HCT116 (cell line): ENCODE results near the gene SECISBP2L. TPM values are rescaled to one million over a fixed set of nuclear protein-coding genes. Genes with fewer than 3 reads are reported as not detected.

Experiments used
- ATAC-seq: fragments of 200-7000 bp; cut with Tn5 transposase; 2 replicates; pipeline ENCODE4 v1.9.1; 2020; ENCODE audit warnings: mild to moderate bottlenecking, moderate library complexity
- BruUV-seq: library from RNA; stranded (reverse); fragments of 400-500 nt; replicated peaks from 2 replicates; lab custom pipeline; 2021; lab: Mats Ljungman, UMichigan
- CTCF ChIA-PET: fragments of 300-600 bp; sonication (Branson Sonifier 250); formaldehyde crosslinking; loops from one replicate; lab custom pipeline; 2021; ENCODE audit warnings: antibody characterized with exemption; lab: Charles Lee
- POLR2A ChIA-PET: fragments of 300-600, 350-600 bp; sonication (Branson Sonifier 250); formaldehyde crosslinking; loops from one replicate; lab custom pipeline; 2021; ENCODE audit warnings: antibody characterized with exemption; lab: Charles Lee
- RAD21 ChIA-PET, 2 experiments: fragments of 300-600 bp; sonication (Branson Sonifier 250); formaldehyde crosslinking; loops; one replicate each; lab custom pipeline; 2023; ENCODE audit warnings: low total read pairs in 2 of 2; ENCODE audit not compliant: uncharacterized antibody in 2 of 2, unreplicated experiment in 2 of 2, low non-redundant PET in 1 of 2; lab: Charles Lee
- DNase-seq: peaks from one replicate; pipeline ENCODE4 v3.0.0-alpha.2; 2010; ENCODE audit warnings: low read depth, low spot score
- H2AFZ ChIP-seq: fragments of 200-600 bp; shearing (Covaris generic), sonication (generic); 2 replicates; pipeline ENCODE4 v1.6.1; 2017; ENCODE audit warnings: low read depth, mixed run types, mixed read lengths, antibody characterized with exemption, low read length; ENCODE audit not compliant: poor library complexity, severe bottlenecking
- H3K27ac ChIP-seq: 2 replicates; pipeline ENCODE4 v1.5.1; 2012; ENCODE audit warnings: low read depth, low read length
- H3K27me3 ChIP-seq: fragments of 200-600 bp; sonication (generic); 2 replicates; pipeline ENCODE4 v1.6.1; 2016; ENCODE audit warnings: mixed run types, low read length, mixed read lengths; ENCODE audit not compliant: insufficient read depth
- H3K36me3 ChIP-seq, 2 experiments: fragments of 200-500 bp in 1 of 2; fragments of 200-600 bp in 1 of 2; sonication (Bioruptor generic) in 1 of 2; sonication (generic) in 1 of 2; 2 replicates each; pipeline versions ENCODE4 v1.5.1 to v1.6.1; 2014 to 2016; ENCODE audit warnings: low read length in 2 of 2, inconsistent platforms in 1 of 2, mixed read lengths in 1 of 2, mixed run types in 1 of 2; ENCODE audit not compliant: insufficient read depth in 2 of 2, control insufficient read depth in 1 of 2
- H3K4me1 ChIP-seq, 2 experiments: fragments of 200-600 bp in 1 of 2; sonication (generic) in 1 of 2; 2 replicates each; pipeline versions ENCODE4 v1.5.1 to v1.6.1; 2012 to 2017; ENCODE audit warnings: low read length in 2 of 2, inconsistent platforms in 1 of 2, mild to moderate bottlenecking in 1 of 2, mixed read lengths in 1 of 2, mixed run types in 1 of 2, moderate library complexity in 1 of 2; ENCODE audit not compliant: insufficient read depth in 2 of 2, control insufficient read depth in 1 of 2
- H3K4me2 ChIP-seq: fragments of 200-600 bp; sonication (generic); 2 replicates; pipeline ENCODE4 v1.6.1; 2017; ENCODE audit warnings: mixed run types, low read length, mixed read lengths
- H3K4me3 ChIP-seq, 2 experiments: fragments of 200-600 bp in 1 of 2; sonication (generic) in 1 of 2; replicated peaks in 1 of 2; 2 replicates each; pipeline ENCODE4 v1.5.1; 2011 to 2016; ENCODE audit warnings: low read length in 2 of 2, control low read depth in 1 of 2, low read depth in 1 of 2, mild to moderate bottlenecking in 1 of 2, mixed read lengths in 1 of 2, mixed run types in 1 of 2
- H3K79me2 ChIP-seq: fragments of 200-600 bp; sonication (generic); 2 replicates; pipeline ENCODE4 v1.6.1; 2017; ENCODE audit warnings: mild to moderate bottlenecking, mixed run types, low read length, moderate library complexity, mixed read lengths; ENCODE audit not compliant: insufficient read depth
- H3K9ac ChIP-seq: fragments of 200-600 bp; sonication (generic); 2 replicates; pipeline ENCODE4 v1.6.1; 2016; ENCODE audit warnings: low read length, mixed read lengths
- H3K9me2 ChIP-seq: fragments of 200-600 bp; sonication (generic), shearing (Covaris generic); 2 replicates; pipeline ENCODE4 v1.6.1; 2017; ENCODE audit warnings: mixed run types, mild to moderate bottlenecking, moderate library complexity; ENCODE audit not compliant: insufficient read depth
- H3K9me3 ChIP-seq, 2 experiments: fragments of 200-500 bp in 1 of 2; fragments of 200-600 bp in 1 of 2; sonication (Bioruptor generic) in 1 of 2; sonication (generic) in 1 of 2; 2 replicates each; pipeline ENCODE4 v1.6.1; 2014 to 2017; ENCODE audit warnings: low read length in 2 of 2, mixed read lengths in 2 of 2, inconsistent platforms in 1 of 2, low read depth in 1 of 2, mild to moderate bottlenecking in 1 of 2, mixed run types in 1 of 2, moderate library complexity in 1 of 2; ENCODE audit not compliant: control insufficient read depth in 1 of 2, insufficient read depth in 1 of 2
- H4K20me1 ChIP-seq: fragments of 200-600 bp; sonication (generic), shearing (Covaris generic); 2 replicates; pipeline ENCODE4 v1.6.1; 2017; ENCODE audit warnings: mixed run types, mild to moderate bottlenecking, moderate library complexity; ENCODE audit not compliant: insufficient read depth
- ATF3 ChIP-seq: IDR thresholded peaks from 2 replicates; pipeline ENCODE4 v1.6.1; 2012
- CBX3 ChIP-seq: IDR thresholded peaks from 2 replicates; pipeline ENCODE4 v1.6.1; 2012; ENCODE audit warnings: low read depth
- CTCF ChIP-seq, 3 experiments: fragments of 200-600 bp in 1 of 3; sonication (generic) in 1 of 3; IDR thresholded peaks in 2 of 3; conservative IDR thresholded peaks in 1 of 3; 2 replicates each; pipeline ENCODE4 v1.5.1; 2012 to 2017; ENCODE audit warnings: low read depth in 2 of 3, low read length in 2 of 3, antibody characterized with exemption in 1 of 3, borderline replicate concordance in 1 of 3, control low read depth in 1 of 3, mild to moderate bottlenecking in 1 of 3, mixed read lengths in 1 of 3, mixed run types in 1 of 3, moderate library complexity in 1 of 3; ENCODE audit not compliant: insufficient read depth in 1 of 3
- EGR1 ChIP-seq: IDR thresholded peaks from 2 replicates; pipeline ENCODE4 v1.6.1; 2012; ENCODE audit warnings: low read depth
- ELF1 ChIP-seq: IDR thresholded peaks from 2 replicates; pipeline ENCODE4 v1.6.1; 2012; ENCODE audit warnings: low read depth, borderline replicate concordance
- EZH2 ChIP-seq: fragments of 200-600 bp; sonication (generic); IDR thresholded peaks from 2 replicates; pipeline ENCODE4 v1.6.1; 2017; ENCODE audit warnings: antibody characterized with exemption, mixed run types
- EZH2phosphoT487 ChIP-seq: fragments of 200-600 bp; IDR thresholded peaks from 2 replicates; pipeline ENCODE4 v1.6.1; 2018; ENCODE audit warnings: antibody characterized with exemption, borderline replicate concordance
- FOSL1 ChIP-seq: IDR thresholded peaks from 2 replicates; pipeline ENCODE4 v1.6.1; 2012; ENCODE audit warnings: low read depth
- JUND ChIP-seq: IDR thresholded peaks from 2 replicates; pipeline ENCODE4 v1.6.1; 2012
- MAX ChIP-seq: IDR thresholded peaks from 2 replicates; pipeline ENCODE4 v1.6.1; 2012
- POLR2A ChIP-seq: IDR thresholded peaks from 2 replicates; pipeline ENCODE4 v1.7.0; 2011; ENCODE audit warnings: borderline replicate concordance; ENCODE audit not compliant: insufficient read depth, insufficient read length; ENCODE audit errors: extremely low read depth
- POLR2AphosphoS5 ChIP-seq: IDR thresholded peaks from 2 replicates; pipeline ENCODE4 v1.6.1; 2011; ENCODE audit warnings: mild to moderate bottlenecking, low read depth, low read length, moderate library complexity
- RAD21 ChIP-seq: IDR thresholded peaks from 2 replicates; pipeline ENCODE4 v1.6.1; 2012; ENCODE audit warnings: low read depth, mild to moderate bottlenecking
- SIN3A ChIP-seq: IDR thresholded peaks from 2 replicates; pipeline ENCODE4 v1.6.1; 2012; ENCODE audit warnings: low read depth
- SP1 ChIP-seq: IDR thresholded peaks from 2 replicates; pipeline ENCODE4 v1.6.1; 2012; ENCODE audit warnings: low read depth
- SRF ChIP-seq: IDR thresholded peaks from 2 replicates; pipeline ENCODE4 v1.6.1; 2012; ENCODE audit warnings: low read depth
- TCF7L2 ChIP-seq: IDR thresholded peaks from 2 replicates; pipeline ENCODE4 v1.7.0; 2011; ENCODE audit warnings: borderline replicate concordance, inconsistent platforms; ENCODE audit not compliant: insufficient read depth, insufficient read length; ENCODE audit errors: extremely low read depth
- YY1 ChIP-seq: IDR thresholded peaks from 2 replicates; pipeline ENCODE4 v1.6.1; 2011; ENCODE audit warnings: low read length, low read depth, moderate library complexity, mild to moderate bottlenecking; ENCODE audit not compliant: insufficient replicate concordance; ENCODE audit errors: extremely low read depth
- ZFX ChIP-seq: fragments of 450-650 bp; IDR thresholded peaks from 2 replicates; pipeline ENCODE4 v1.6.1; 2017
- ZNF274 ChIP-seq: fragments of 200-500 bp; sonication (Bioruptor generic); IDR thresholded peaks from 2 replicates; pipeline ENCODE4 v1.6.1; 2014; ENCODE audit warnings: mild to moderate bottlenecking, low read depth, low read length, inconsistent platforms
- intact Hi-C: fragments of 100-400 bp; cut with micrococcal nuclease; formaldehyde crosslinking; loops from 2 replicates; pipeline ENCODE4 v1.10.0; 2022
- total RNA-seq: library from RNA; stranded (reverse); gene quantifications from one replicate; pipeline ENCODE4 v1.2.1, GENCODE V29; 2021; ENCODE audit not compliant: unreplicated experiment

The SECISBP2L gene
- total RNA-seq, 1 experiment from 2014 or later: 22.9 TPM

GRCh38 chr15:49084285-49084570 is 38.0 kb upstream of the SECISBP2L start:
- Histone ChIP-seq H3K9me3 (no peaks in the 10 kb centered on the region), H3K4me3 (no peak overlapping the region), H3K9ac (no peak overlapping the region), H3K36me3 (no peaks in the 10 kb centered on the region), H4K20me1 (no peaks in the 10 kb centered on the region)
- CTCF ChIA-PET: no interaction called here
- intact Hi-C loops: no loop called here
- no TSS peak for BruUV-seq
- no peak for TF ChIP-seq EGR1
- TF ChIP-seq, all 23 proteins: peak for 0
- Histone ChIP-seq H3K4me2 (no peak overlapping the region), H3K27me3 (no peaks in the 10 kb centered on the region), H3K27ac (no peak overlapping the region), H3K79me2 (no peaks in the 10 kb centered on the region), H2AFZ (no peak overlapping the region), H3K4me1 (no peaks in the 10 kb centered on the region), H3K9me2 (no peaks in the 10 kb centered on the region)
- ChIA-PET POLR2A (no interaction called here), RAD21 (no interaction called here)
- ATAC-seq (no peak), DNase-seq (no peak)

- Histone ChIP-seq H3K4me2 (no peak overlapping the region), H3K27ac (no peak overlapping the region), H4K20me1 (no peaks in the 10 kb centered on the region), H2AFZ (no peak overlapping the region), H3K9ac (no peak overlapping the region), H3K27me3 (no peaks in the 10 kb centered on the region), H3K4me1 (no peaks in the 10 kb centered on the region), H3K36me3 (no peaks in the 10 kb centered on the region), H3K9me3 (no peaks in the 10 kb centered on the region), H3K4me3 (no peak overlapping the region), H3K79me2 (no peaks in the 10 kb centered on the region), H3K9me2 (no peaks in the 10 kb centered on the region)
- ChIA-PET CTCF (no interaction called here), RAD21 (no interaction called here), POLR2A (no interaction called here)
- intact Hi-C loops: no loop called here
- no peak for ATAC-seq
- no peak for DNase-seq
- no peak for TF ChIP-seq FOSL1
- TF ChIP-seq POLR2AphosphoS5: no peak
- no peak for TF ChIP-seq EZH2
- no peak for TF ChIP-seq ZFX
- TF ChIP-seq SIN3A: no peak
- TF ChIP-seq YY1: no peak
- TF ChIP-seq EGR1: no peak
- no peak for TF ChIP-seq JUND
- no peak for TF ChIP-seq POLR2A
- no peak for TF ChIP-seq EZH2phosphoT487
- no peak for TF ChIP-seq ATF3
- TF ChIP-seq MAX: no peak
- TF ChIP-seq RAD21: no peak
- TF ChIP-seq ELF1: no peak
- TF ChIP-seq TCF7L2: no peak
- no peak for TF ChIP-seq SRF
- TF ChIP-seq SP1: no peak
- TF ChIP-seq CBX3: no peak
- no peak for TF ChIP-seq ZNF274
- no peak for TF ChIP-seq CTCF (IDR thresholded peaks at IDR 0.05 in 2 of 3, conservative IDR thresholded peaks at IDR 0.05 in 1 of 3; ENCODE audit: borderline replicate concordance in 1 of 3, insufficient read depth in 1 of 3, low read depth in 2 of 3, low read length in 2 of 3)
- BruUV-seq: no TSS peak
These were observed 37.4 kb upstream of the SECISBP2L start for GRCh38 chr15:49083401-49084284.
